H1 (cell line): Measurements from ENCODE around the gene FTL. TPM values are rescaled to one million over a fixed set of nuclear protein-coding genes. Genes with fewer than 3 reads are reported as not detected.

Experiments
- CTCF ChIA-PET: fragments of 300-600 bp; sonication (Branson Sonifier 250); formaldehyde crosslinking; loops from one replicate; lab custom pipeline; 2021; ENCODE audit not compliant: partially characterized antibody; lab: Charles Lee
- POLR2A ChIA-PET: fragments of 300-600 bp; sonication (Branson Sonifier 250); formaldehyde crosslinking; loops from one replicate; lab custom pipeline; 2021; ENCODE audit warnings: inconsistent platforms; ENCODE audit not compliant: partially characterized antibody; lab: Charles Lee
- DNase-seq, 2 experiments: peaks; one replicate each; pipeline versions ENCODE4 v3.0.0 to v3.0.0-alpha.2; 2010 to 2022; ENCODE audit warnings: low spot score in 2 of 2, low read depth in 1 of 2, mixed read lengths in 1 of 2
- FAIRE-seq: peaks from 2 replicates; lab custom pipeline; 2011; peaks lifted over from hg19 to GRCh38; lab: Jason Lieb, UNC
- H2AFZ ChIP-seq: 2 replicates; pipeline ENCODE4 v1.8.1; 2012; ENCODE audit warnings: low read length, inconsistent platforms
- H2AK5ac ChIP-seq: 2 replicates; pipeline ENCODE4 v1.6.1; 2013; ENCODE audit warnings: low read depth, low read length
- H2BK120ac ChIP-seq: replicated peaks from 2 replicates; pipeline ENCODE3; 2013; ENCODE audit warnings: low read depth, low read length, inconsistent platforms
- H2BK12ac ChIP-seq: 2 replicates; pipeline ENCODE4 v1.6.1; 2013; ENCODE audit warnings: low read depth, low read length
- H2BK15ac ChIP-seq: 2 replicates; pipeline ENCODE4 v1.6.1; 2013; ENCODE audit warnings: low read length
- H2BK20ac ChIP-seq: 2 replicates; pipeline ENCODE4 v1.6.1; 2013; ENCODE audit warnings: low read length
- H2BK5ac ChIP-seq: 2 replicates; pipeline ENCODE4 v1.6.1; 2013; ENCODE audit warnings: low read depth, low read length
- H3K14ac ChIP-seq: 2 replicates; pipeline ENCODE4 v1.6.1; 2013; ENCODE audit warnings: inconsistent platforms; ENCODE audit not compliant: insufficient read length
- H3K18ac ChIP-seq: 2 replicates; pipeline ENCODE4 v1.6.1; 2013; ENCODE audit warnings: low read length; ENCODE audit errors: extremely low read depth
- H3K23ac ChIP-seq: 2 replicates; pipeline ENCODE4 v1.6.1; 2013; ENCODE audit warnings: inconsistent platforms; ENCODE audit not compliant: insufficient read length
- H3K23me2 ChIP-seq: 2 replicates; pipeline ENCODE4 v1.6.1; 2013; ENCODE audit warnings: low read depth, low read length
- H3K27ac ChIP-seq: 2 replicates; pipeline ENCODE4 v1.6.1; 2011; ENCODE audit warnings: low read depth, low read length, inconsistent platforms
- H3K27me3 ChIP-seq, 4 experiments: replicated peaks in 1 of 4; 1 replicate in 1 of 4; 2 replicates in 3 of 4; pipeline versions ENCODE4 v1.6.1 to v1.8.1; 2011 to 2013; ENCODE audit warnings: low read length in 3 of 4, mild to moderate bottlenecking in 3 of 4, inconsistent platforms in 2 of 4, mixed read lengths in 2 of 4, moderate library complexity in 1 of 4; ENCODE audit not compliant: control insufficient read depth in 3 of 4, insufficient read depth in 3 of 4; ENCODE audit errors: extremely low read depth in 1 of 4
- H3K36me3 ChIP-seq, 4 experiments: 2 replicates each; pipeline versions ENCODE4 v1.6.1 to v1.8.1; 2011 to 2013; ENCODE audit warnings: mild to moderate bottlenecking in 4 of 4, low read length in 3 of 4, moderate library complexity in 2 of 4, control low read depth in 1 of 4, inconsistent platforms in 1 of 4; ENCODE audit not compliant: insufficient read depth in 4 of 4, control insufficient read depth in 2 of 4
- H3K4ac ChIP-seq: replicated peaks from 2 replicates; pipeline ENCODE3; 2013; ENCODE audit warnings: low read length, low read depth, mixed read lengths, inconsistent platforms; ENCODE audit not compliant: insufficient read length
- H3K4me1 ChIP-seq, 4 experiments: replicated peaks in 1 of 4; 1 replicate in 1 of 4; 2 replicates in 3 of 4; pipeline versions ENCODE4 v1.6.1 to v1.8.1; 2011 to 2013; ENCODE audit warnings: low read length in 3 of 4, inconsistent platforms in 2 of 4, mixed read lengths in 1 of 4; ENCODE audit not compliant: insufficient read depth in 4 of 4, control insufficient read depth in 3 of 4
- H3K4me2 ChIP-seq, 2 experiments: 2 replicates each; pipeline versions ENCODE4 v1.6.1 to v1.8.1; 2011 to 2013; ENCODE audit warnings: low read depth in 2 of 2, low read length in 2 of 2, control low read depth in 1 of 2, inconsistent platforms in 1 of 2, mild to moderate bottlenecking in 1 of 2; ENCODE audit not compliant: insufficient read depth in 1 of 2
- H3K4me3 ChIP-seq, 4 experiments: fragments of 200-600, 300-600 bp in 1 of 4; sonication (generic), shearing (Covaris generic), sonication (Bioruptor Twin) in 1 of 4; 2 replicates each; pipeline versions ENCODE4 v1.5.1 to v1.8.1; 2011 to 2016; ENCODE audit warnings: low read length in 4 of 4, low read depth in 3 of 4, control low read depth in 2 of 4, inconsistent platforms in 2 of 4, mild to moderate bottlenecking in 2 of 4, mixed read lengths in 1 of 4, moderate library complexity in 1 of 4; ENCODE audit not compliant: insufficient read depth in 2 of 4; ENCODE audit errors: extremely low read depth in 1 of 4
- H3K56ac ChIP-seq: replicated peaks from 2 replicates; pipeline ENCODE3; 2013; ENCODE audit warnings: low read depth, mild to moderate bottlenecking, mixed read lengths, low read length, inconsistent platforms; ENCODE audit not compliant: insufficient read length
- H3K79me1 ChIP-seq: 2 replicates; pipeline ENCODE4 v1.6.1; 2013; ENCODE audit warnings: low read depth, low read length, control low read depth
- H3K79me2 ChIP-seq, 2 experiments: 2 replicates each; pipeline versions ENCODE4 v1.6.1 to v1.8.1; 2012 to 2013; ENCODE audit warnings: low read length in 2 of 2, mild to moderate bottlenecking in 2 of 2, inconsistent platforms in 1 of 2; ENCODE audit not compliant: insufficient read depth in 2 of 2, control insufficient read depth in 1 of 2
- H3K9ac ChIP-seq, 4 experiments: replicated peaks in 1 of 4; 1 replicate in 1 of 4; 2 replicates in 3 of 4; pipeline versions ENCODE4 v1.6.1 to v1.8.1; 2011 to 2013; ENCODE audit warnings: low read depth in 3 of 4, low read length in 3 of 4, control low read depth in 2 of 4, mild to moderate bottlenecking in 2 of 4, moderate library complexity in 2 of 4, inconsistent platforms in 1 of 4; ENCODE audit errors: extremely low read depth in 1 of 4
- H3K9me3 ChIP-seq, 2 experiments: 2 replicates each; pipeline versions ENCODE4 v1.6.1 to v1.8.1; 2012 to 2013; ENCODE audit warnings: mild to moderate bottlenecking in 2 of 2, moderate library complexity in 2 of 2, control low read depth in 1 of 2, inconsistent platforms in 1 of 2, low read depth in 1 of 2, low read length in 1 of 2, mixed read lengths in 1 of 2; ENCODE audit not compliant: insufficient read depth in 2 of 2
- H4K20me1 ChIP-seq, 2 experiments: replicated peaks in 1 of 2; 2 replicates each; pipeline versions ENCODE3 to v1.8.1; 2011 to 2013; ENCODE audit warnings: inconsistent platforms in 2 of 2, low read length in 2 of 2, mild to moderate bottlenecking in 1 of 2; ENCODE audit not compliant: insufficient read depth in 2 of 2, control insufficient read depth in 1 of 2
- H4K5ac ChIP-seq: 2 replicates; pipeline ENCODE4 v1.6.1; 2013; ENCODE audit warnings: low read length, low read depth, mixed read lengths, inconsistent platforms; ENCODE audit not compliant: insufficient read length
- H4K8ac ChIP-seq: 2 replicates; pipeline ENCODE4 v1.8.0; 2013; ENCODE audit warnings: mild to moderate bottlenecking, moderate library complexity, low read length, inconsistent platforms; ENCODE audit not compliant: insufficient read depth; ENCODE audit errors: extremely low read depth
- H4K91ac ChIP-seq: replicated peaks from 2 replicates; pipeline ENCODE3; 2013; ENCODE audit warnings: low read length, mixed read lengths, inconsistent platforms; ENCODE audit not compliant: insufficient read length
- ATF3 ChIP-seq: IDR thresholded peaks from 2 replicates; pipeline ENCODE4 v1.6.1; 2011; ENCODE audit warnings: low read depth, mild to moderate bottlenecking, low read length; ENCODE audit not compliant: insufficient read depth
- BCL11A ChIP-seq, 2 experiments: IDR thresholded peaks; one replicate each; pipeline ENCODE4 v1.6.1; 2011; ENCODE audit warnings: low read depth in 2 of 2, low read length in 2 of 2, mild to moderate bottlenecking in 2 of 2
- EZH2 ChIP-seq: fragments of 200-600 bp; sonication (generic); IDR thresholded peaks from 2 replicates; pipeline ENCODE4 v1.7.1; 2012; ENCODE audit warnings: low read depth, mild to moderate bottlenecking, moderate library complexity, low read length, inconsistent platforms; ENCODE audit not compliant: severe bottlenecking
- KDM1A ChIP-seq: fragments of 200-600, 300-600 bp; sonication (generic); IDR thresholded peaks from 2 replicates; pipeline ENCODE4 v1.7.1; 2016; ENCODE audit warnings: mild to moderate bottlenecking, low read length, borderline replicate concordance
- RAD21 ChIP-seq, 2 experiments: IDR thresholded peaks in 1 of 2; conservative IDR thresholded peaks in 1 of 2; 2 replicates each; pipeline ENCODE4 v1.6.1; 2011; ENCODE audit warnings: low read depth in 2 of 2, low read length in 2 of 2, improper control_type of control experiment in 1 of 2, inconsistent platforms in 1 of 2, mild to moderate bottlenecking in 1 of 2, moderate library complexity in 1 of 2
- RBBP5 ChIP-seq: IDR thresholded peaks from 2 replicates; pipeline ENCODE4 v1.7.1; 2012; ENCODE audit warnings: low read depth, mild to moderate bottlenecking, inconsistent platforms, low read length, moderate library complexity, borderline replicate concordance
- SAP30 ChIP-seq: fragments of 300-600 bp; sonication (generic); IDR thresholded peaks from 2 replicates; pipeline ENCODE4 v1.7.1; 2012; ENCODE audit warnings: low read length, moderate library complexity, mild to moderate bottlenecking, inconsistent platforms; ENCODE audit not compliant: insufficient read depth, insufficient replicate concordance
- TAF1 ChIP-seq: IDR thresholded peaks from 2 replicates; pipeline ENCODE4 v1.6.1; 2011; ENCODE audit warnings: mild to moderate bottlenecking, low read depth, low read length
- ZNF274 ChIP-seq: IDR thresholded peaks from 2 replicates; pipeline ENCODE4 v1.7.0; 2012; ENCODE audit warnings: low read length, borderline replicate concordance; ENCODE audit errors: extremely low read depth
- WGBS, 2 experiments: shearing (Covaris generic) in 1 of 2; methylation state at CpG; one replicate each; pipeline versions ENCODE4 v1.1.6 to v1.1.7; 2013 to 2015; ENCODE audit warnings: low lambda C conversion rate in 2 of 2, mixed read lengths in 2 of 2, inconsistent platforms in 1 of 2, low coverage in 1 of 2, missing lambda C conversion rate in 1 of 2; ENCODE audit not compliant: insufficient replicate concordance in 2 of 2, insufficient coverage in 1 of 2, insufficient read length in 1 of 2; ENCODE audit errors: extremely low coverage in 1 of 2, missing lambda C conversion rate in 1 of 2; 5-methylcytosine and 5-hydroxymethylcytosine counted together
- polyA plus RNA-seq, 7 experiments: library from polyadenylated mRNA; depleted of rRNA in 3 of 7; stranded (reverse) in 5 of 7; unstranded in 2 of 7; fragments of >200 nt in 5 of 7; fragments of 200-250 nt in 2 of 7; gene quantifications; 1 replicate in 5 of 7; 2 replicates in 1 of 7; 4 replicates in 1 of 7; pipeline versions ENCODE4 v1.2.1 to v1.2.3, GENCODE V29; 2011 to 2013; ENCODE audit warnings: missing spikeins in 2 of 7, mixed read lengths in 2 of 7
- total RNA-seq: library from RNA; stranded (reverse); fragmentation: NEBNext Ultra II Directional; extraction: Animal tissue kit (Norgen Biotek cat#: 25700); gene quantifications from 2 replicates; pipeline ENCODE4 v1.2.1, GENCODE V29; 2021

The FTL gene
- total and polyA plus RNA-seq, 2 of the 8 experiments (the other 6 are each of a cell fraction or from before 2014, with no cell fraction given): 1,751 to 2,427 TPM

GRCh38 chr19:49014123-49014869, 49.2 kb downstream of the FTL start:
- no peak overlapping the region for H2BK12ac ChIP-seq
- H2BK120ac ChIP-seq: no peak overlapping the region
- no peak overlapping the region for H3K4ac ChIP-seq
- H3K4me2 ChIP-seq: no peak overlapping the region
- H4K20me1 ChIP-seq: peaks cover 3 to 5% of the 10 kb centered on the region in 2 experiments
- H3K9me3 ChIP-seq: no peaks in the 10 kb centered on the region
- peaks cover 6% of the 10 kb centered on the region; the same call in 1 of the 2 replicates for H3K23me2 ChIP-seq
- no peak overlapping the region for H2BK15ac ChIP-seq
- ChIA-PET POLR2A (interaction anchor here (0.6 to 1.3 kb wide), 5 partner anchors 9 to 55 kb away, joined by 3 to 4 read pairs (median 3); no protein-coding TSS in a partner anchor), CTCF (interaction anchor here (0.7 to 3.1 kb wide), 4 partner anchors 10 to 21 kb away, joined by 3 to 43 read pairs (median 4); partner anchors contain the start of genes CGB2, GYS1 and RUVBL2)
- H4K8ac ChIP-seq: no peak overlapping the region
- peaks cover 0 to 11% (median 3%) of the 10 kb centered on the region in 4 experiments; a peak in 4 of 7 replicates for H3K4me1 ChIP-seq
- no peaks in the 10 kb centered on the region for H3K79me1 ChIP-seq
- no peak overlapping the region for H3K56ac ChIP-seq
- H3K27ac ChIP-seq: no peak overlapping the region
- WGBS, 2 experiments: 89% methylated on average over 32 of the region's 32 CpGs; no CpG with 5 or more reads in 1 of the 2 experiments
- H3K36me3 ChIP-seq: peaks cover 10 to 31% (median 19%) of the 10 kb centered on the region in 4 experiments; a peak in 7 of 8 replicates
- no peaks in the 10 kb centered on the region for H3K79me2 ChIP-seq
- no peak overlapping the region for H2BK20ac ChIP-seq
- H3K4me3 ChIP-seq: no peak overlapping the region
- no peak overlapping the region for H3K9ac ChIP-seq
- H2BK5ac ChIP-seq: no peak overlapping the region
- no peak overlapping the region for H2AK5ac ChIP-seq
- peaks cover 0 to 15% (median 9%) of the 10 kb centered on the region in 4 experiments; a peak in 5 of 7 replicates for H3K27me3 ChIP-seq
- DNase-seq (no peak), FAIRE-seq (no peak)
- TF ChIP-seq KDM1A (no peak), ATF3 (no peak), SAP30 (no peak), EZH2 (no peak), RBBP5 (no peak), ZNF274 (no peak), TAF1 (no peak), RAD21 (IDR thresholded peaks at IDR 0.05 in 1 of 2, conservative IDR thresholded peaks at IDR 0.05 in 1 of 2; ENCODE audit: low read depth in 2 of 2, low read length in 2 of 2) (no peak), BCL11A (IDR thresholded peaks at IDR 0.05; ENCODE audit: low read depth in 2 of 2, low read length in 2 of 2) (no peak)
- H3K14ac ChIP-seq: no peak overlapping the region
- H3K23ac ChIP-seq: no peak overlapping the region
- no peak overlapping the region for H3K18ac ChIP-seq
- no peak overlapping the region for H2AFZ ChIP-seq
- H4K91ac ChIP-seq: no peak overlapping the region
- H4K5ac ChIP-seq: no peak overlapping the region
